Activated CD4-positive, alpha-beta T cell treated with anti-CD3 and anti-CD28 coated beads, Interleukin-2, amount 10 ng/mL, durations not matched to agents 24 days and 14 days (primary cell): Measurements from ENCODE around the gene STK32A. TPM values are rescaled to one million over a fixed set of nuclear protein-coding genes. Genes with fewer than 3 reads are reported as not detected.
"Not testable (repeated sequence)": the region's sequence is repeated elsewhere in the genome, so short reads cannot be mapped to it uniquely, and the experiment has no call there.

Experiments used
- DNase-seq: peaks from one replicate; pipeline ENCODE4 v3.0.0; 2022
- H3K27ac Mint-ChIP-seq: one replicate; pipeline ENCODE4 v1.8.0; 2022; ENCODE audit warnings: mild to moderate bottlenecking, mixed read lengths
- H3K27me3 Mint-ChIP-seq: one replicate; pipeline ENCODE4 v1.8.0; 2022; ENCODE audit warnings: mixed read lengths
- H3K36me3 Mint-ChIP-seq: one replicate; pipeline ENCODE4 v1.8.0; 2022; ENCODE audit warnings: low read depth, mild to moderate bottlenecking, mixed read lengths
- H3K4me1 Mint-ChIP-seq: one replicate; pipeline ENCODE4 v1.8.0; 2021; ENCODE audit warnings: mixed read lengths
- H3K4me3 Mint-ChIP-seq: one replicate; pipeline ENCODE4 v1.8.0; 2022; ENCODE audit warnings: mild to moderate bottlenecking, moderate library complexity, mixed read lengths
- H3K9me3 Mint-ChIP-seq: one replicate; pipeline ENCODE4 v1.8.0; 2021; ENCODE audit warnings: mixed read lengths
- intact Hi-C: fragments of 100-400 bp; cut with micrococcal nuclease; formaldehyde crosslinking; loops from one replicate; pipeline ENCODE4 v1.15.1; 2023
- total RNA-seq: library from RNA; stranded (reverse); gene quantifications from 2 replicates; pipeline ENCODE4 v1.2.3, GENCODE V29; 2022

STK32A gene
- total RNA-seq, 1 donor from 2014 or later: not detected

DNA sequence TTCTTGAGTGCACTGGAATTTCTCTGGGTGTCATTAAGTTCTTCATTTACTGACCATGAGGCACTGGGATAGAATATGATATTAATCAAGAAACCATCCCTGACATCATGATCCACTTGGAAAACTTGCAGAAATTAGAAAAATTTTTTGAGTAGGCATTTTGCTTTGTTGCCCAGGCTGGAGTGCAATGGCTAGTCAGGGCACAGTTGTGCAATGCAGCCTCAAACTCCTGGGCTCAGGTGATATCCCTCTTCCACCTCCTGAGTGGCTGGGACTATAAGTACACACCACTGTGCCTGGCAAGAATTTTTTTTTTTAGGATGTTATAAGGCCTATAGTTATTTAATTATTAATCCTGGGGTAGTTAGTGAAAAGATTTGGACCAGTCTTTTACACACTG lies 106.5 kb downstream of the STK32A start:
- Mint-ChIP-seq H3K4me1 (no peaks in the 10 kb centered on the region), H3K27ac (no peak overlapping the region), H3K27me3 (no peaks in the 10 kb centered on the region), H3K9me3 (no peaks in the 10 kb centered on the region), H3K36me3 (no peaks in the 10 kb centered on the region), H3K4me3 (no peak overlapping the region)
- no peak for DNase-seq
- intact Hi-C loops: no loop called here

DNA sequence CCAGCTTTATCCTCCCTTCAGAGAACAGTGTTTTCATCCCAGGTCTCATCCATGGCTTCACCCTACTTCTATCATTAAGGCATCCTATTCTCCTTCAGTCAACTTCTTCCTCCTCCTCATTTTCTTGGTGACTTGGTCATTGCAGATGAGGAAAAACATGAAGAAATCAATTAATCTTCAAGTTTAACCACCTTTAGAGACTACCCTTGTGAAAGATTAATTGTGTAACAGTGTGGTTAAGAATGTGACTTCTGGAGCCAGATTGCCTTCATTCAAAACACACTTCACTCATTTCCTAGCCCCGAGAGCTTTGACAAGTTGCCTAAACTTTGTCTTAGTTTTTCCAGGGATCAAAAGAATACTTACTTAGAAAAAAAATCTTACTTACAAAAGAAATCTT lies 110.0 kb downstream of the STK32A start:
- Mint-ChIP-seq H3K36me3 (no peaks in the 10 kb centered on the region), H3K9me3 (no peaks in the 10 kb centered on the region), H3K27ac (no peak overlapping the region), H3K4me1 (no peaks in the 10 kb centered on the region), H3K4me3 (no peak overlapping the region), H3K27me3 (no peaks in the 10 kb centered on the region)
- DNase-seq: no peak
- intact Hi-C loops: no loop called here

DNA sequence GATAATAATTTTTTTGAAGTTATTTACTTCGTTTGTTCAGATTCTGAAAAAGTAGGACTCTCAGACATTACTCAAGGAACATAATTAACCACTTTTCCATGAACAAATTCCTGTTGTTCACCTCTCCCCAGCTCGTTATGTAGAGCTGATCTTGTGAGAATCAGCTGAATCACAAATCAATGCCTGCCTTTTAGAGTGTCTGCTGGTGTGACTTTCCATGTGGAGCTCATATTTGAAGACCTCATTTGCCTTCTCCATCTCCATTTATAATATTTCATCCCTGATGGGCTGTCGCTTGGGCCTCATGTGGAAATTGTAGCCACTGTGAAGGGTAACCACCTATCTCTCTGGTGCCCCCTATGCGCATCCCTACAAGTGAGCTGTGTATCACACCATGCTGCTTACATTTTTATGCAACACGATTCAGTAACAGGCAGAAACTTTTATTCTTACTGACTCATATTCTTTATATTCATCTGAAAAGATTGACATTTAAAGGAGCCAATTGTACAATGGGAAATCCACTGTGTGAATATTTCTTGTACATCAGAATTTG lies 111.3 kb downstream of the STK32A start:
- Mint-ChIP-seq H3K27me3 (no peaks in the 10 kb centered on the region), H3K4me3 (no peak overlapping the region), H3K9me3 (no peaks in the 10 kb centered on the region), H3K27ac (no peak overlapping the region), H3K4me1 (no peaks in the 10 kb centered on the region), H3K36me3 (no peaks in the 10 kb centered on the region)
- no peak for DNase-seq
- intact Hi-C loops: no loop called here

DNA sequence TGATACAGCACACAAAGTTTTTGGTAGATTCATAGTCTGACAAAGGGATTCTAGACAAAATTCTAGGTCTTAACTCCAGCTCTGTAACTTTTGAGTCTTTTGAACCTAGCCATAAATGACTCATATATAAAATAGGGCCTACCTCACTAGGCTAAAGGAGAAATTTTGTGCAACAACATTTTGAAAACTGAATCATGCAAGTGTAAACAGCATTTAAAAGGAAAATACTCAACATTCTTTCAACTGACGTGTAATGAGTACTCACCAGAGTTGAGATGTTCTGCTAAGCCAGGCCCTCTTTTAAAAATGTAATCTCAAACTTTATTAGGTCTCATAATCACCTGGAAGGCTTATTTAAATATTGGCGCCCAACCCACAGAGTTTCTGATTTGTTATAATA lies 113.2 kb downstream of the STK32A start:
- Mint-ChIP-seq H3K4me3 (no peak overlapping the region), H3K27me3 (no peaks in the 10 kb centered on the region), H3K9me3 (no peaks in the 10 kb centered on the region), H3K36me3 (no peaks in the 10 kb centered on the region), H3K27ac (no peak overlapping the region), H3K4me1 (no peaks in the 10 kb centered on the region)
- no peak for DNase-seq
- intact Hi-C loops: no loop called here

DNA sequence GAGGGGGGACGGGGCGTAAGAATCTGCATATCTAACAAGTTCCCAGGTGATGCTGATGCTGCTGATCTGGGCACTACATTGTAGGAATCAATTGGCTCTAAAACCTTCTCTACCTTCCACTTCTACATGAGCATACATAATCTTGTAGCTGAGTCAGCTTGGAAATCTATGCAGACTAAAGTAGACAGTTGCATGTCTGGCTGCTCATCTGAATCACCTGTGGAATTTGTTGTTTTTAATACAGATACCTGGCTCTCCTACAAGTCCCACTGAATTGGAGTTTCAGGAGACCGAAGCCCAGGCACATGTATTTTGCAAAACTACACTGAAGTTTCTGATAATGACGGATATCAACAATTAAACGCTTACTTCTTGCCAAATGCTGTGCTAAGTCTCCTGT lies 113.6 kb downstream of the STK32A start:
- H3K4me3 Mint-ChIP-seq: no peak overlapping the region
- H3K36me3 Mint-ChIP-seq: no peaks in the 10 kb centered on the region
- no peak overlapping the region for H3K27ac Mint-ChIP-seq
- H3K9me3 Mint-ChIP-seq: no peaks in the 10 kb centered on the region
- DNase-seq: no peak
- no peaks in the 10 kb centered on the region for H3K27me3 Mint-ChIP-seq
- intact Hi-C loops: no loop called here
- H3K4me1 Mint-ChIP-seq: no peaks in the 10 kb centered on the region

DNA sequence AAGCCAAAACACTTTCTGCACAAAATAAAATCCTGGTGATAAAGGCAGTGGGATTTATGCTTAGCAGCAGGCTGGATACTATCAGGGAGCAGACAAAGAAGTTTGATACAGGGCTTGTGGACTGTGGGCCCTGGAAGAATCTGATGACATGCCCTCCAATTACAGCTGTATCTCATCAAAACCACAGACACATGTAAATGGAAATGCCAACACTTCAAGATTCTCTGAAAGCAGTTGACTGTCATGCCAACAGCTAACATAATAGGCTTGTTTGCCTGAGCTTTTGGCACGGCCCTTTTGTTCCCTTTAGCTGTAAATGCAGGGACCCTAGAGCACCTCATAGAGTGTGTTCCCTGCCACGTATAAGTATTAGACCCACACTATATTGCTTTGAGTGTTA lies 114.4 kb downstream of the STK32A start:
- DNase-seq: no peak
- H3K4me1 Mint-ChIP-seq: no peaks in the 10 kb centered on the region
- intact Hi-C loops: no loop called here
- no peak overlapping the region for H3K27ac Mint-ChIP-seq
- no peaks in the 10 kb centered on the region for H3K36me3 Mint-ChIP-seq
- H3K9me3 Mint-ChIP-seq: no peaks in the 10 kb centered on the region
- no peak overlapping the region for H3K4me3 Mint-ChIP-seq
- no peaks in the 10 kb centered on the region for H3K27me3 Mint-ChIP-seq

DNA sequence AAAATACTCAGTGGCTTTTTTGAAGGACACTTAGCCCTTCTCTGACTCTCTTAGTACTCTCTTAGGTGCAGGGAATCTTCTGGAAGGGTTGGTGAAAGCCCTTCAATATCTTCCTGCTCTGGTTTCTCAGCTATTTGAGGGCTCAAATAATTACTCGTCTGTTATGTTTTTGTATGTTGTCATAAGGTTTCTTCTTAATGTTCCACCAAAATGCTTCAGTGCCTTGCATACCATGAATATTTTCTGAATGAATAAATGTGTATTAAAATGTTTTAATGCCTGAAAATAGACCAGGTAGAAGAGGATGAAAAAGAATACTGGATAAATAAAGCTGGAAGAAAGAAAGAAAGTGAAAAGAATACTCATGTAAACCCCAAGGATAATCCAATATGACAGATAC lies 124.3 kb downstream of the STK32A start:
- H3K9me3 Mint-ChIP-seq: no peaks in the 10 kb centered on the region
- no peaks in the 10 kb centered on the region for H3K4me1 Mint-ChIP-seq
- no peaks in the 10 kb centered on the region for H3K36me3 Mint-ChIP-seq
- intact Hi-C loops: no loop called here
- no peak overlapping the region for H3K4me3 Mint-ChIP-seq
- H3K27me3 Mint-ChIP-seq: no peaks in the 10 kb centered on the region
- no peak overlapping the region for H3K27ac Mint-ChIP-seq
- DNase-seq: no peak

DNA sequence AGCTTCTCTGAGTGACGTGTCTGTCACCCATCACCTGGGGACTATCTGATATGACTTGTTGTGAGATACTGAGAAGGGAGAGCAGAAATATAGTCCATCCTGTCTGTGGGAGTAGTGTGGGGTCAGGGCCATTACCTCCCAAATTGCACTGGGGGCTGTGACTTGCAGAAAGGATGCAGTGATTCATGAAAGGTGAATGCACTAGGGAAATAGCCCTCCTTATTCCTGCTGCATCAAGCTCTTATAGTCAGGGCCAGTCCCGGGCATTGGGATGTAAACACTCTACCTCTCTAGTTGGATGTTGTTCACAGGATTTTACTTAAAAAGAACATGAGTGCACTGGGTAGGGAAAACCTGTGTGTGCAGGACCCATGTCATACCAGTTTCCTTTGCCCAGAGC lies 124.8 kb downstream of the STK32A start:
- no peaks in the 10 kb centered on the region for H3K36me3 Mint-ChIP-seq
- intact Hi-C loops: no loop called here
- H3K4me1 Mint-ChIP-seq: no peaks in the 10 kb centered on the region
- no peaks in the 10 kb centered on the region for H3K9me3 Mint-ChIP-seq
- DNase-seq: no peak
- H3K27me3 Mint-ChIP-seq: no peaks in the 10 kb centered on the region
- no peak overlapping the region for H3K4me3 Mint-ChIP-seq
- no peak overlapping the region for H3K27ac Mint-ChIP-seq

DNA sequence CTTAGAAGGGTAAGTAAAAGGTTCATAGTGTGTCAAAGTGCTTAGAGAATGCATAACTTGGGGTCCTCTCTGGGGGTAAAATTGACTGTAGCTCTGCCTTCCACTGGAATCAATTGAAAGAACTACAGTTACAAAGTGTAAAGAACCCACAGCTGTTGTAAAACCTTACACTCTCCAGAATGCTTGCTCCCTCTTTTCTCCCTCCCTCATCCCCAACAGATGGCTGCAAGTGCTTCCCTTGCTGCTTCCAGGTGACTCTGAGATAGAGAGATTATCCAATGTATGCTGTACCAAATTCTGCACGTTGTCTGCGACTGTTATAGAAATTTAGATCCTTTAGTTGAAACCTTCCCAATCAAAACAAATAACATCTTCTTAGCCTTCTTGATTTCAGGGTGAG lies 126.0 kb downstream of the STK32A start:
- no peak for DNase-seq
- Mint-ChIP-seq H3K4me1 (no peaks in the 10 kb centered on the region), H3K27me3 (no peaks in the 10 kb centered on the region), H3K27ac (no peak overlapping the region), H3K9me3 (no peaks in the 10 kb centered on the region), H3K36me3 (no peaks in the 10 kb centered on the region), H3K4me3 (no peak overlapping the region)
- intact Hi-C loops: no loop called here

DNA sequence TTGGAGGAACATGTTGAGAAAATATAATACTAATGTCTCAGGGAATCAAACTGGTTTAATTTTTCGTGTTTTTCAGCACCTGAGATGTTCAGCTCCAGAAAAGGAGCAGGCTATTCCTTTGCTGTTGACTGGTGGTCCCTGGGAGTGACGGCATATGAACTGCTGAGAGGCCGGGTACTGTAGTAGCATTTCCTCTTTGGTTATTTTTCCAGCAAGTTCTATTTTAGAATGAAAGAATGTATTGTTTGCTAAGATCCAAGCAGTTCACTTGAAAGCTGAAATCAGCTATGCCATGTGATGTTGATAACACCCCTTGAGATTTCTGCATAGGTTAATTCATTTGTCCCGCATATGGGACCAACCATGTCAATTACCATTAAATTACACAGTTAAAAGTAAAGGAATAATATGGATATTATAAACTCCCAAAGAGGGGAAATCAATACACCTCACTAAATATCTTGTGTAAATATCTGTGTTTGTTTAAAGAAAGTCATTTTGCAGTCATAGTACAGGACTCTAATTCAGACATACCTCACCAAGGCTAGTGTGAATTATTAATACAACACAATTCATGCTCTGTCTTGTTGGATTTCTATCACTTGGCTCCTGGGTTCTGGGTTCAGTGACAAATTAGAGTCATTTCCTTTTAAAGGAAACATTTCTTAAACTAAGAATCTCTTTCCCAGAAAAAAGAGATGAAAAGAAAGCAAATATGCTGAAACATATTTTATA lies 126.8 kb downstream of the STK32A start:
- intact Hi-C loops: no loop called here
- H3K27ac Mint-ChIP-seq: no peak overlapping the region

DNA sequence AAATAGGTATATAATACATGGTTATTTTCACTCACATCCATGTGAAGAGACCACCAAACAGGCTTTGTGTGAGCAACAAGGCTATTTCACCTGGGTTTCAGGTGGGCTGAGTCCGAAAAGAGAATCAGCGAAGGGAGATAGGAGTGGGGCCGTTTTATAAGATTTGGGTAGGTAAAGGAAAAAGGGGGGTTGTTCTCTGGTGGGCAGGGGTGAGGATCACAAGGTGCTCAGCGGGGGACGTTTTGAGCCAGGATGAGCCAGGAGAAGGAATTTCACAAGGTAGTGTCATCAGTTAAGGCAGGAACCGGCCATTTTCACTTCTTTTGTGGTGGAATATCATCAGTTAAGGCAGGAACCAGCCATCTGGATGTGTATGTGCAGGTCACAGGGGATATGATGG lies 132.6 kb downstream of the STK32A start:
- H3K27ac Mint-ChIP-seq, H3K4me1 Mint-ChIP-seq, H3K9me3 Mint-ChIP-seq, DNase-seq, H3K36me3 Mint-ChIP-seq, H3K4me3 Mint-ChIP-seq, intact Hi-C loops, H3K27me3 Mint-ChIP-seq: not testable (repeated sequence)

More for the DNA sequence above, 126.8 kb downstream of the STK32A start:
- Mint-ChIP-seq H3K4me3 (no peak overlapping the region), H3K4me1 (no peaks in the 10 kb centered on the region), H3K27me3 (no peaks in the 10 kb centered on the region), H3K36me3 (no peaks in the 10 kb centered on the region), H3K9me3 (no peaks in the 10 kb centered on the region)
- no peak for DNase-seq

DNA sequence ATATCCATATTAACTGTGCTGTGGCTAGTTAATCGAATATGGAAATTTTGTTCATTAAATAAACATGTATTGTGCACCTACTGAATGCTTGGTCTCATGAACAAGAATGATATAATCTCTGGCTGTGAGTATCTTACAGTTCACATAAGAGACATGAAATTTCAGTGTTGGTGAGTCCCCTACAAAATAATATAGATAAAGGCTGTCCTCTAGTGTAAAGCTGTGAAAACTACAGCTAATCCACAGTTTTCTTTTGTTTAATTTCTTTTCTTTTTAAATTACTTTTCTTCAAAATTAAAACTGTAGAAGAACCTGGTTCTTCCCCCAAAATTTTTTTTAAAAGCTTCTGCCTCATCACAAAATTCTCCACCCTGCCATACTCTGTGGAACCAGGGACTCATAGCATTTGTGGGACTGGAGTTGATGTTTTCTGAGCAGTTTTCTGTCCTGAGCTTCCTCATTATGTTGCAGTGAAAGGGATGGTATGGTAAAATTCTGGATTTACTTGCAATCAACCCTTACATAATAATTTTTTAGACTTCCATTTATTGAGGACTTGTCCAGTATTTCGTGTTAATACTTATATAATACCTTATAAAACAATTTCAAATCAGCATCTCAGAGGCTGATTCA lies 135.0 kb downstream of the STK32A start:
- Mint-ChIP-seq H3K27me3 (peaks cover 2% of the 10 kb centered on the region), H3K4me1 (no peaks in the 10 kb centered on the region)
- intact Hi-C loops: no loop called here

DNA sequence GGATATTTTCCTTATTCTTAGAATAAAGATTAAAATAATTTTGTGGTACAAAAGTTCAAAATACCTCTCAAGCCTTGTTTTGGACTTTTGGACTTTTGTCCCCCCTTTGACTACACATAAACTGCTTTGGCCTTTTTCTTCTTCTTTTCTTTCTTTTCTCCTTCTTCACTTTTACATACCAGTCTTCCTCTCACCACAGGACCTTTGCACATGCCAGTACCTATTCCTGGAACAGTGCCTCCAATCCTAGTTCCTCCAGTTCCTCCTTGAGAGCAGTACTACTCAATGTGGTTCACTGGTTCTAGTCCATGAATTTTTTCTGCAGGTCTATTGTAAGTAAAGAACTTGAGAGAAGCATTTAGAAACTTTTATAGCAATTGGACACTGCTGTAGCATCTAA lies 136.5 kb downstream of the STK32A start:
- Mint-ChIP-seq H3K4me3 (no peak overlapping the region), H3K4me1 (no peaks in the 10 kb centered on the region), H3K36me3 (no peaks in the 10 kb centered on the region), H3K27ac (no peak overlapping the region), H3K27me3 (peaks cover 2% of the 10 kb centered on the region), H3K9me3 (no peaks in the 10 kb centered on the region)
- DNase-seq: no peak
- intact Hi-C loops: no loop called here

More for the DNA sequence above, 135.0 kb downstream of the STK32A start:
- H3K9me3 Mint-ChIP-seq: no peaks in the 10 kb centered on the region
- H3K27ac Mint-ChIP-seq: no peak overlapping the region
- no peak for DNase-seq
- H3K36me3 Mint-ChIP-seq: no peaks in the 10 kb centered on the region
- H3K4me3 Mint-ChIP-seq: no peak overlapping the region

DNA sequence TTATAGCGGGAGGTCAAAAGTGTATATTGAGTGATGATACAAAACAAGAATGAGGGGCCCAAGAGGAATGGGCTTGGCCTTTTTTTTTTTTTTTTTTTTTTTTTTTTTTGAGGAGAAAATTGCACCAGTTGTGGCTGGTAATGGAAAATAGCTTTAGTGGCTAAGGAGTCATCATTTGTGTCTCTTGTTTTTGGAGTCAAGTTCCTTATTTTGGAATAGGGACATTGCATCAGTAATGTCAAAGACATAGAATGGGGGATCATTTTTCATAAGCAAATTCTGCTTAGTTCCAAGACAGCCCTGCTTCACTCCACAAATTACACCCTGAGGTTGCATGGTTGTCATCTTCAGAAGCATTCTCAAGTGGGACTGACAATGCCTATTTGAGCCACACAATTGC lies 137.4 kb downstream of the STK32A start:
- intact Hi-C loops: no loop called here
- H3K36me3 Mint-ChIP-seq: no peaks in the 10 kb centered on the region
- H3K4me3 Mint-ChIP-seq: no peak overlapping the region
- peaks cover 2% of the 10 kb centered on the region for H3K27me3 Mint-ChIP-seq
- no peaks in the 10 kb centered on the region for H3K9me3 Mint-ChIP-seq
- H3K4me1 Mint-ChIP-seq: no peaks in the 10 kb centered on the region
- DNase-seq: no peak
- H3K27ac Mint-ChIP-seq: no peak overlapping the region
